ENCODE results near the gene PCDH9.

- TF ChIP-seq CTCF (IDR thresholded peaks at IDR 0.05; ENCODE audit: insufficient read depth, low read length, poor library complexity, severe bottlenecking), result no peak
- no peak for TF ChIP-seq EZH2phosphoT487 (conservative IDR thresholded peaks at IDR 0.05; ENCODE audit: low read length)
These were observed 37.0 kb upstream of the PCDH9 start for GRCh38 chr13:67267136-67267535.

Measured in SU-DHL-6 (cell line).